Measurements from ENCODE around the gene MYRFL.

DNA sequence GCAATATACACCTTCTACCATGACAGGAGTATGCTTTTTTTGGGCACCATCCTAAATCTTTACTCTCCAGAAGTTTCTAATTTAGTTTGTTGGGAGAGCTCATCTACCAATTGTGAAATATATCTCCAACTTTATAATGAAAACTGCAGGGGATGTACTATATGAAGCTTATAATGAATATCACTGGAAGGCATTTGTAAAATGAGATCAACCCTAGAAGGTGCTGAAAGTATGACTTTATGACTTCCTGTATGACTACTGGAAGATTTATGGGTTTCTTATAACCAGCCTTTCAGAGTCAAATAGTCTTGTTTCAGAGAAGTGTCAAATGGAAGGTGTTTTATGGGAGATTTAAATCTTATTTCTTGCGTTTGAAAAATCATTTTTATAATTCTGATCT lies 122.9 kb downstream of the MYRFL start:
- TF ChIP-seq, protein P1, sequence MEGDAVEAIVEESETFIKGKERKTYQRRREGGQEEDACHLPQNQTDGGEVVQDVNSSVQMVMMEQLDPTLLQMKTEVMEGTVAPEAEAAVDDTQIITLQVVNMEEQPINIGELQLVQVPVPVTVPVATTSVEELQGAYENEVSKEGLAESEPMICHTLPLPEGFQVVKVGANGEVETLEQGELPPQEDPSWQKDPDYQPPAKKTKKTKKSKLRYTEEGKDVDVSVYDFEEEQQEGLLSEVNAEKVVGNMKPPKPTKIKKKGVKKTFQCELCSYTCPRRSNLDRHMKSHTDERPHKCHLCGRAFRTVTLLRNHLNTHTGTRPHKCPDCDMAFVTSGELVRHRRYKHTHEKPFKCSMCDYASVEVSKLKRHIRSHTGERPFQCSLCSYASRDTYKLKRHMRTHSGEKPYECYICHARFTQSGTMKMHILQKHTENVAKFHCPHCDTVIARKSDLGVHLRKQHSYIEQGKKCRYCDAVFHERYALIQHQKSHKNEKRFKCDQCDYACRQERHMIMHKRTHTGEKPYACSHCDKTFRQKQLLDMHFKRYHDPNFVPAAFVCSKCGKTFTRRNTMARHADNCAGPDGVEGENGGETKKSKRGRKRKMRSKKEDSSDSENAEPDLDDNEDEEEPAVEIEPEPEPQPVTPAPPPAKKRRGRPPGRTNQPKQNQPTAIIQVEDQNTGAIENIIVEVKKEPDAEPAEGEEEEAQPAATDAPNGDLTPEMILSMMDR (conservative IDR thresholded peaks at IDR 0.05), result no peak
- TF ChIP-seq EZH2 (IDR thresholded peaks at IDR 0.05; ENCODE audit: low read depth), result no peak
